ENCODE results near the gene SLC27A3. TPM values are rescaled to one million over a fixed set of nuclear protein-coding genes. Genes with fewer than 3 reads are reported as not detected.

SLC27A3 gene
- polyA plus RNA-seq, 3 donors, result 84.5 to 123 (median 118) TPM

- H3K9me3 Mint-ChIP-seq, result peaks cover 0 to 3% (median 0%) of the 10 kb centered on the region in 7 donors
- WGBS (ENCODE audit: insufficient coverage), result 96% methylated on average over 6 of the region's 6 CpGs
- TF ChIP-seq, protein P1, sequence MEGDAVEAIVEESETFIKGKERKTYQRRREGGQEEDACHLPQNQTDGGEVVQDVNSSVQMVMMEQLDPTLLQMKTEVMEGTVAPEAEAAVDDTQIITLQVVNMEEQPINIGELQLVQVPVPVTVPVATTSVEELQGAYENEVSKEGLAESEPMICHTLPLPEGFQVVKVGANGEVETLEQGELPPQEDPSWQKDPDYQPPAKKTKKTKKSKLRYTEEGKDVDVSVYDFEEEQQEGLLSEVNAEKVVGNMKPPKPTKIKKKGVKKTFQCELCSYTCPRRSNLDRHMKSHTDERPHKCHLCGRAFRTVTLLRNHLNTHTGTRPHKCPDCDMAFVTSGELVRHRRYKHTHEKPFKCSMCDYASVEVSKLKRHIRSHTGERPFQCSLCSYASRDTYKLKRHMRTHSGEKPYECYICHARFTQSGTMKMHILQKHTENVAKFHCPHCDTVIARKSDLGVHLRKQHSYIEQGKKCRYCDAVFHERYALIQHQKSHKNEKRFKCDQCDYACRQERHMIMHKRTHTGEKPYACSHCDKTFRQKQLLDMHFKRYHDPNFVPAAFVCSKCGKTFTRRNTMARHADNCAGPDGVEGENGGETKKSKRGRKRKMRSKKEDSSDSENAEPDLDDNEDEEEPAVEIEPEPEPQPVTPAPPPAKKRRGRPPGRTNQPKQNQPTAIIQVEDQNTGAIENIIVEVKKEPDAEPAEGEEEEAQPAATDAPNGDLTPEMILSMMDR (IDR thresholded peaks at IDR 0.05), result no peak
- Histone ChIP-seq H3K36me3 (replicated peaks in 1 of 2; ENCODE audit: control insufficient read depth in 1 of 2, insufficient read depth in 2 of 2, low read length in 2 of 2) (peaks cover 0 to 2% of the 10 kb centered on the region in 2 donors), H3K27ac (ENCODE audit: low read depth in 1 of 2, low read length in 2 of 2) (no peak overlapping the region), H3K9me3 (replicated peaks in 1 of 2; ENCODE audit: control insufficient read depth in 1 of 2, insufficient read depth in 1 of 2, low read length in 2 of 2) (no peaks in the 10 kb centered on the region), H3K79me2 (ENCODE audit: insufficient read depth, low read length) (no peaks in the 10 kb centered on the region), H3K9ac (ENCODE audit: insufficient read depth, low read length, poor library complexity, severe bottlenecking) (no peak overlapping the region), H3K4me3 (replicated peaks in 1 of 3; ENCODE audit: low read depth in 2 of 3, low read length in 3 of 3) (no peak overlapping the region), H3K4me1 (ENCODE audit: control insufficient read depth in 1 of 2, insufficient read depth in 2 of 2, low read length in 2 of 2) (peaks cover 37 to 38% of the 10 kb centered on the region in 2 donors), H4K20me1 (ENCODE audit: insufficient read depth, low read length) (no peaks in the 10 kb centered on the region), H3K27me3 (ENCODE audit: control insufficient read depth in 2 of 2, insufficient read depth in 2 of 2, low read length in 2 of 2) (no peaks in the 10 kb centered on the region), H2AFZ (ENCODE audit: insufficient read depth, low read depth, low read length, poor library complexity, severe bottlenecking) (no peak overlapping the region), H3K4me2 (replicated peaks; ENCODE audit: extremely low read depth, low read length, poor library complexity, severe bottlenecking) (no peak overlapping the region)
- peaks cover 44% of the 10 kb centered on the region for H3K4me1 Mint-ChIP-seq
- H3K27me3 Mint-ChIP-seq (ENCODE audit: low read depth in 3 of 3), result peaks cover 0 to 7% (median 1%) of the 10 kb centered on the region in 3 donors
- peak overlapping the region in 4 of 7 donors; percentile 12 to 81 (median 58) for H3K27ac Mint-ChIP-seq
- intact Hi-C loops (cut with micrococcal nuclease), result loop anchor here in 1 of 2 donors (5.0 kb wide), 1 partner anchor 51 kb away; no protein-coding TSS in a partner anchor
- no peak overlapping the region for H3K4me3 Mint-ChIP-seq
- no peak for DNase-seq
- H3K36me3 Mint-ChIP-seq, result peaks cover 30 to 35% of the 10 kb centered on the region in 2 donors
These were observed 25.9 kb downstream of the SLC27A3 start for GRCh38 chr1:153801028-153801625.

DNA sequence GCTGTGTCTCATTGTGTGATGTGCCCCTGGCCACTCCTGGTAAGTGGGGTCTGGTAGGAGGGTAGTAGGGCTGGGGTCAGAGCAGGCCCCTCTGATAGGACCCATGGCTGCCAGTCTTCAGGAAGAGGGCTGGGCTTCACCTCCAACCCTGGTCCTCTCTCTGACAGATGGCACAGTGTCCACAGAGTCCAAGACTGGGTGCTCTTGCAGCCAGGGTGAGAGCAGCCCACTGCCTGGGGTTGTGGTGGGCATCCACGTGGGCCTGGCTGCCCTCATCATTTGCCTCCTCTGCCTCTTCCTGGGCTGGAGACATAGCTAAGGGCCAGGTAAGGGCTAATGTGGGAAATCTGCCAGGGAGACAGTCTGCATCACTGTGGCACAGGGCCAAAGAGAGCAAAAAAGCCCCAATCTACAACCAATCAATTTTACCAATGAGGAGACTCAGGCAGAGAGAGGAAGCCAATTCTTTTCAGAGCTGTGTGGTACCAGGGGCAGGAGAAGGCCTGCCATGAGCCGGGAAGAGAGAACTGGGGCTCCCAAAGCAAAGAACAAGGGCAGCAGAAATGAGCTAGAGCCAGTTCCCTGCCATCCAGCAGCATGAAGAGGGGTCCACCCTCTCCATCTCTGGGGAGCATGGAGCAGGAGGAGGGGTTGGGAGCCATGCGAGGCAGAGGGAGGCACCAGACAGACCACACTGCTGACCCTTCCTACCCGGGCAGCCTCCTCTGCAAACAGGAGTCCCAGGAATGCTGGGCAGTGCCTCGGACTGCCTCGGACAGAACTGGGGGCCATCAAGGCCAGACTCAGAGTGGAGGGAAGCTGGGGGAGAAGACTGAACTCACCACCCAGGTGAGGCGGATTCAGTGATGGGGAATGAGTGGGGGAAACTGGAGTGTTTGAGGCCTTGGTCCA lies 26.8 kb downstream of the SLC27A3 start:
- Histone ChIP-seq H3K9ac (ENCODE audit: insufficient read depth, low read length, poor library complexity, severe bottlenecking) (no peak overlapping the region), H3K9me3 (replicated peaks in 1 of 2; ENCODE audit: control insufficient read depth in 1 of 2, insufficient read depth in 1 of 2, low read length in 2 of 2) (no peaks in the 10 kb centered on the region), H3K27me3 (ENCODE audit: control insufficient read depth in 2 of 2, insufficient read depth in 2 of 2, low read length in 2 of 2) (no peaks in the 10 kb centered on the region), H3K79me2 (ENCODE audit: insufficient read depth, low read length) (no peaks in the 10 kb centered on the region), H3K4me1 (ENCODE audit: control insufficient read depth in 1 of 2, insufficient read depth in 2 of 2, low read length in 2 of 2) (peaks cover 46 to 47% of the 10 kb centered on the region in 2 donors), H2AFZ (ENCODE audit: insufficient read depth, low read depth, low read length, poor library complexity, severe bottlenecking) (no peak overlapping the region), H4K20me1 (ENCODE audit: insufficient read depth, low read length) (no peaks in the 10 kb centered on the region), H3K27ac (ENCODE audit: low read depth in 1 of 2, low read length in 2 of 2) (no peak overlapping the region), H3K4me2 (replicated peaks; ENCODE audit: extremely low read depth, low read length, poor library complexity, severe bottlenecking) (no peak overlapping the region), H3K36me3 (replicated peaks in 1 of 2; ENCODE audit: control insufficient read depth in 1 of 2, insufficient read depth in 2 of 2, low read length in 2 of 2) (peaks cover 0 to 2% of the 10 kb centered on the region in 2 donors), H3K4me3 (replicated peaks in 1 of 3; ENCODE audit: low read depth in 2 of 3, low read length in 3 of 3) (no peak overlapping the region)
- WGBS (ENCODE audit: insufficient coverage), result 100% methylated on average over 3 of the region's 7 CpGs
- H3K4me1 Mint-ChIP-seq, result peaks cover 51% of the 10 kb centered on the region
- DNase-seq, result no peak
- H3K4me3 Mint-ChIP-seq, result no peak overlapping the region
- intact Hi-C loops (cut with micrococcal nuclease), result loop anchor here in 1 of 2 donors (5.0 kb wide), 1 partner anchor 50 kb away; no protein-coding TSS in a partner anchor
- peaks cover 0 to 7% (median 1%) of the 10 kb centered on the region in 3 donors for H3K27me3 Mint-ChIP-seq (ENCODE audit: low read depth in 3 of 3)
- peak overlapping the region in 6 of 7 donors; percentile 8 to 98 (median 65) for H3K27ac Mint-ChIP-seq
- peaks cover 0 to 3% (median 0%) of the 10 kb centered on the region in 7 donors for H3K9me3 Mint-ChIP-seq
- H3K36me3 Mint-ChIP-seq, result peaks cover 31 to 38% of the 10 kb centered on the region in 2 donors
- TF ChIP-seq, protein P1 (IDR thresholded peaks at IDR 0.05), result no peak
